Transverse colon (tissue), 4 donors: ENCODE data around the gene NCAPD2. TPM values are rescaled to one million over a fixed set of nuclear protein-coding genes. Genes with fewer than 3 reads are reported as not detected.

Source experiments
- DNase-seq: peaks from one replicate; pipeline ENCODE4 v3.0.0-alpha.2; 2019
- H3K27ac ChIP-seq, 4 donors: fragments of 200-600 bp; sonication (generic); 2 replicates each; pipeline ENCODE4 v1.5.1; 2016 to 2018; ENCODE audit warnings: inconsistent platforms in 4 of 4
- H3K27me3 ChIP-seq: fragments of 200-600 bp; sonication (generic); 2 replicates; pipeline ENCODE4 v1.5.1; 2017; ENCODE audit warnings: inconsistent platforms
- H3K36me3 ChIP-seq, 4 donors: fragments of 200-600 bp; sonication (generic); 2 replicates each; pipeline ENCODE4 v1.5.1; 2017 to 2019; ENCODE audit warnings: inconsistent platforms in 4 of 4
- H3K4me1 ChIP-seq, 4 donors: fragments of 200-600 bp; sonication (generic); 2 replicates each; pipeline ENCODE4 v1.5.1; 2017 to 2020; ENCODE audit warnings: inconsistent platforms in 4 of 4
- H3K4me3 ChIP-seq, 4 donors: fragments of 200-600 bp; sonication (generic); 1 replicate in 1 of 4; 2 replicates in 3 of 4; pipeline versions ENCODE4 v1.5.1 to v1.6.1; 2017 to 2019; ENCODE audit warnings: inconsistent platforms in 4 of 4
- H3K9me3 ChIP-seq, 2 donors: fragments of 200-600 bp; sonication (generic); 2 replicates each; pipeline ENCODE4 v1.5.1; 2017 to 2019; ENCODE audit warnings: inconsistent platforms in 2 of 2
- CTCF ChIP-seq, 5 experiments: fragments of 200-600 bp in 3 of 5; fragments of 450-650 bp in 2 of 5; sonication (generic) in 3 of 5; IDR thresholded peaks; 1 replicate in 2 of 5; 2 replicates in 3 of 5; pipeline ENCODE4 v1.5.1; 2016 to 2017; ENCODE audit warnings: antibody characterized with exemption in 5 of 5, inconsistent platforms in 3 of 5, mild to moderate bottlenecking in 2 of 5, moderate library complexity in 1 of 5
- EP300 ChIP-seq: sonication (generic); formaldehyde crosslinking; IDR thresholded peaks from one replicate; pipeline ENCODE4 v1.6.1; 2017; ENCODE audit warnings: antibody characterized with exemption, low read depth
- POLR2A ChIP-seq: fragments of 450-650 bp; IDR thresholded peaks from one replicate; pipeline ENCODE4 v1.6.1; 2016; ENCODE audit warnings: antibody characterized with exemption, mild to moderate bottlenecking, moderate library complexity
- POLR2AphosphoS5 ChIP-seq, 3 donors: sonication (generic); formaldehyde crosslinking; IDR thresholded peaks; one replicate each; pipeline ENCODE4 v1.6.1; 2016; ENCODE audit warnings: antibody characterized with exemption in 3 of 3
- WGBS, 2 donors: methylation state at CpG; one replicate each; pipeline ENCODE4 v1.1.5; 2018; ENCODE audit warnings: low coverage in 1 of 2; 5-methylcytosine and 5-hydroxymethylcytosine counted together
- in situ Hi-C, 4 donors: fragments of 200-750 bp; cut with MboI; loops; one replicate each; pipeline versions ENCODE4 v1.15.0 to v1.15.1; 2017; ENCODE audit warnings: low sequenced_read_pairs in 3 of 4, low pct_ligation_motif_present in 1 of 4, low pct_unique_long_range_greater_than_20kb in 1 of 4
- intact Hi-C: fragments of 100-400 bp; cut with DNase I; formaldehyde crosslinking; loops from one replicate; pipeline ENCODE4 v1.15.1; 2023; ENCODE audit warnings: low total_unique reads
- total RNA-seq, 4 donors: library from RNA; depleted of rRNA; stranded (reverse); fragments of >200 nt; gene quantifications; one replicate each; pipeline ENCODE4 v1.1.0, GENCODE V29; 2016

NCAPD2 gene
- total RNA-seq, 4 donors from 2014 or later, result 18.3 to 20.2 (median 19.2) TPM

DNA sequence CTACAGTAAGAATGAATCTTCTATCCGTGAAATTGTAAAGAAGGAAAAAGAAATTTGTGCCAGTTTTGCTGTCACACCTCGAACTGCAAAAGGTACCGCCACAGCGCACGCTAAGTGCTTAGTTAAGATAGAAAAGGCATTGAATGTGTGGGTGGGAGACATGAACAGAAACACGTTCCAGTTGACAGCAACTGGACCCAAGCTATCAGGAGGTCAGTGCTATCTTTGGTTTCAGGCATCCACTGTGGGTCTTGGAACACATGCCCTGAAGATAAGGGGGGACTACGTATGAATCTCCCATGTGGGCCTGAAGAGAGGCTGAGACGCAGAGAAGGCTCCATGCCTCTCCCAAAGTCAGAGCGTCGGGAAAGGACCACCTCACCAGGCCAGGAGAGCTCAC, 52.1 kb downstream of the NCAPD2 start:
- Histone ChIP-seq H3K4me3 (no peak overlapping the region), H3K27me3 (no peaks in the 10 kb centered on the region), H3K4me1 (peaks cover 7 to 47% (median 25%) of the 10 kb centered on the region in 4 donors), H3K9me3 (no peaks in the 10 kb centered on the region), H3K36me3 (peaks cover 0 to 11% (median 4%) of the 10 kb centered on the region in 4 donors), H3K27ac (no peak overlapping the region)
- no peak for DNase-seq
- intact Hi-C loops (no loop called here), in situ Hi-C loops (loop anchor here in 2 of 4 donors (10.0 to 25.0 kb wide), 3 partner anchors 109 to 209 kb away; partner anchors contain the start of genes CD27 (in 1 of the 2) and TNFRSF1A (in 1 of the 2))
- TF ChIP-seq POLR2AphosphoS5 (IDR thresholded peaks at IDR 0.05) (no peak), POLR2A (no peak), CTCF (IDR thresholded peaks at IDR 0.05) (no peak), EP300 (no peak)
- 89 to 92% methylated on average over 6 to 10 of the region's 10 CpGs for WGBS, 2 donors

- H3K4me3 ChIP-seq, result no peak overlapping the region
- no peaks in the 10 kb centered on the region for H3K27me3 ChIP-seq
- WGBS, 2 donors, result 95 to 100% methylated on average over 1 of the region's 1 CpG
- DNase-seq, result no peak
- H3K27ac ChIP-seq, result peak overlapping the region; percentile 2 to 91 (median 16)
- intact Hi-C loops, result no loop called here
- in situ Hi-C loops, result loop anchor here in 2 of 4 donors (10.0 to 25.0 kb wide), 3 partner anchors 110 to 210 kb away; partner anchors contain the start of genes CD27 (in 1 of the 2) and TNFRSF1A (in 1 of the 2)
- TF ChIP-seq POLR2A (no peak), CTCF (IDR thresholded peaks at IDR 0.05) (no peak), EP300 (no peak), POLR2AphosphoS5 (IDR thresholded peaks at IDR 0.05) (no peak)
- H3K4me1 ChIP-seq, result peaks cover 21 to 49% (median 26%) of the 10 kb centered on the region in 4 donors
- H3K36me3 ChIP-seq, result peaks cover 0 to 11% (median 4%) of the 10 kb centered on the region in 4 donors
- no peaks in the 10 kb centered on the region for H3K9me3 ChIP-seq
Measured at GRCh38 chr12:6547566-6547965, 53.7 kb downstream of the NCAPD2 start.

- Histone ChIP-seq H3K36me3 (peaks cover 0 to 11% (median 4%) of the 10 kb centered on the region in 4 donors), H3K4me3 (no peak overlapping the region), H3K27me3 (no peaks in the 10 kb centered on the region), H3K4me1 (peaks cover 25 to 49% (median 26%) of the 10 kb centered on the region in 4 donors), H3K9me3 (no peaks in the 10 kb centered on the region), H3K27ac (peak overlapping the region; percentile 5 to 91 (median 56))
- intact Hi-C loops (no loop called here), in situ Hi-C loops (loop anchor here in 2 of 4 donors (10.0 to 25.0 kb wide), 3 partner anchors 111 to 211 kb away; partner anchors contain the start of genes CD27 (in 1 of the 2) and TNFRSF1A (in 1 of the 2))
- no peak for TF ChIP-seq CTCF (IDR thresholded peaks at IDR 0.05)
- no peak for TF ChIP-seq POLR2A
- TF ChIP-seq EP300, result no peak
- TF ChIP-seq POLR2AphosphoS5 (IDR thresholded peaks at IDR 0.05), result no peak
- 76 to 81% methylated on average over 5 to 9 of the region's 9 CpGs for WGBS, 2 donors
- no peak for DNase-seq
Measured at GRCh38 chr12:6547987-6548386, 54.1 kb downstream of the NCAPD2 start.

- in situ Hi-C loops (loop anchor here in 2 of 4 donors (10.0 to 25.0 kb wide), 3 partner anchors 111 to 211 kb away; partner anchors contain the start of genes CD27 (in 1 of the 2) and TNFRSF1A (in 1 of the 2)), intact Hi-C loops (no loop called here)
- Histone ChIP-seq H3K27me3 (no peaks in the 10 kb centered on the region), H3K4me1 (peaks cover 28 to 53% (median 30%) of the 10 kb centered on the region in 4 donors), H3K27ac (peak overlapping the region; percentile 5 to 91 (median 56)), H3K4me3 (no peak overlapping the region), H3K36me3 (peaks cover 0 to 11% (median 4%) of the 10 kb centered on the region in 4 donors), H3K9me3 (no peaks in the 10 kb centered on the region)
- 88 to 90% methylated on average over 9 to 25 of the region's 26 CpGs for WGBS, 2 donors
- TF ChIP-seq EP300 (no peak), POLR2A (no peak), POLR2AphosphoS5 (IDR thresholded peaks at IDR 0.05) (no peak), CTCF (IDR thresholded peaks at IDR 0.05) (no peak)
- DNase-seq, result no peak
Measured at GRCh38 chr12:6548556-6548955, 54.7 kb downstream of the NCAPD2 start.
